ENCODE measurements around the gene FHOD3.
"Not testable (repeated sequence)": the region's sequence is repeated elsewhere in the genome, so short reads cannot be mapped to it uniquely, and the experiment has no call there.

The FHOD3 gene

DNA sequence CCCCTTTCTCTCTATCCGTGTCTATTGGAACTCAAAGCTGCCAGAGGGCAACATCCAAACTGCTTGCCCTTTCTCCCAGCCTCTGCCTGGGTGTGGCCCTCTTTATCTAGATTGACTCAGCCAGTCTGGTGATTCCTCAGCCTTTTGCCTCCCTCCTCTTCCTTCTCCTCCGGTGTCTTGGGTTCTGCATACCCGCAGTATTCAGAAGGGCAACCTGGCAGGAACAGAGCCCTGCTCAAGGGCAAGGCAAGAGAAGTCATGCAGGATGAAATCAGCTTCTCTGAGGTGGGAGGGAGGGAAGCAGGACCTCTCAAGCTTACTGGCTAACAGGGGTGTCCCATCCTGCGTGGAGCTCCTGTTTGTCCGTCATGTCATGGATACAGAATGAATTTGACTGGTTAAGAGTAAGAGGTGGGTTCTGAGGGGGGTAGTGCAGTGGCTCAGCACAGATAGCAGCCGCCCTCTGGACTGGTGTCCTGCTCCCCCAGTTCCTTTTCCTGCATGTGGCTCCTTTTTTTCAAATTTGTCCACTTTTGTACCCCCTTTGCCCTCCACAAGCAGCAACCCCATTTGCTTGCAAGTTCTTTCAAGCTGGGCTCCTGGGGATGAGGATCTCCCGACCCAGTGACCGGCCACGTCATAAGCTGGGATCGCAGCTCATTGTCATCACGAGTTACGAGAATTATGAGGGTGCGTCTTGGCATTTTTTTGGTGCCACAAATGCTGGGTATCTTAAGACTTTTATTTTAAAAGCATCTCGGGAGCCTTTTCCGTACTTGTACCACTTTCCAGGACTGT lies 154.1 kb downstream of the FHOD3 start:
- no peaks in the 10 kb centered on the region for H3K4me1 Mint-ChIP-seq
- DNase-seq: no peak
- CTCF ChIA-PET: no interaction called here
- H3K27me3 Mint-ChIP-seq: peaks cover 13% of the 10 kb centered on the region
- H3K27ac Mint-ChIP-seq: no peak overlapping the region
- H3K36me3 Mint-ChIP-seq: no peaks in the 10 kb centered on the region
- H3K4me3 Mint-ChIP-seq: no peak overlapping the region
- H3K9me3 Mint-ChIP-seq: no peaks in the 10 kb centered on the region

DNA sequence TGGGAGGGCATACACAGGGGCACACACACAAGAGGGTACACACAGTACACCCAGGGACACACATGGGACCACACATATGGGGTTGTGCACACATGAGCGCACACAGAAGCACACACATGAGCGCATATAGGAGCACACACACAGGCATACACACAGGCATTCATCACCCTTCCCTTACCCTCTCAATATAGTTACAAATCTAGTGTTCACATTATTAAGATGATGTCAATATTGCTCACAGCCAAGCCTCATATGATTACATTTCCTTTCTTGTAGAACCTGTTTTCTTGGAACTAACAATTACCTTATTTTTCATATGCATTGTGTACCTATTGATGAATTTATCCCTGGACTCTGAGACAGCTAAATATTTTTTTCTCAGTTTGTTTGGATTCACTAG lies 156.7 kb downstream of the FHOD3 start:
- CTCF ChIA-PET: no interaction called here
- H3K27ac Mint-ChIP-seq: no peak overlapping the region
- H3K9me3 Mint-ChIP-seq: no peaks in the 10 kb centered on the region
- no peak for DNase-seq
- peaks cover 8% of the 10 kb centered on the region for H3K27me3 Mint-ChIP-seq
- no peaks in the 10 kb centered on the region for H3K36me3 Mint-ChIP-seq
- no peaks in the 10 kb centered on the region for H3K4me1 Mint-ChIP-seq
- H3K4me3 Mint-ChIP-seq: no peak overlapping the region

DNA sequence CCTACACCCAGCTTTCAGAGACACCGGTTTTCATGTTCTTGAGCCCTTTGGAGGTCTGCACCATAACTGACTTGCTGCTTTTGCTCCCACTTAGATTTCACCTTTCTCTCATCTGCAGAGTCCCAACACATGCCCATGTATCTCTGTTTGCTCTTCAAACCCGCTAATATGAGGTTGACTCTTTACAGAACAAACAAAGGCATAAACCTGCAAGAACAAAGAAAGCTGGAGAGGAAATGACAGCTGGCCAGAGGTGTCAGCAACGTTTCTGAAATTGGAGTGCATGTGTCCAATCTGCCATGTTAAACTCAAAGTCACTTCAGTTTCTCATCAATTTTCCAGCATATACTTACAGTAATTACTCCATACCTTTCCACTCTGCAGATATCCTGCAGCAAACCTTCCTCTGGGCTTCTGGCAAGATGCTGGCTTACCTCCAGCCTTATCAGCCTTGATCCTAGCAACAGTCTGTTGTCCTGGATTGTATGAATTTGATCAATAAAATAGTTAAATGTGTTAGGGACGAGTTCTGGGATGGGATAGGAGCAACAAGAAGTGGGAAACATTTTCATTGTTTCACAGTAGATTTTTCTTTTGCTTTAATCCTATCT lies 157.4 kb downstream of the FHOD3 start:
- Mint-ChIP-seq H3K4me3 (no peak overlapping the region), H3K4me1 (no peaks in the 10 kb centered on the region), H3K9me3 (no peaks in the 10 kb centered on the region), H3K27me3 (peaks cover 8% of the 10 kb centered on the region), H3K36me3 (no peaks in the 10 kb centered on the region), H3K27ac (no peak overlapping the region)
- CTCF ChIA-PET: no interaction called here
- no peak for DNase-seq

- no peak overlapping the region for H3K4me3 Mint-ChIP-seq
- H3K9me3 Mint-ChIP-seq: no peaks in the 10 kb centered on the region
- no peak for DNase-seq
- H3K36me3 Mint-ChIP-seq: no peaks in the 10 kb centered on the region
- H3K4me1 Mint-ChIP-seq: no peaks in the 10 kb centered on the region
- peaks cover 8% of the 10 kb centered on the region for H3K27me3 Mint-ChIP-seq
- H3K27ac Mint-ChIP-seq: no peak overlapping the region
- CTCF ChIA-PET: no interaction called here
Observed at GRCh38 chr18:36455931-36456330, 158.4 kb downstream of the FHOD3 start.

- peaks cover 8% of the 10 kb centered on the region for H3K27me3 Mint-ChIP-seq
- no peaks in the 10 kb centered on the region for H3K36me3 Mint-ChIP-seq
- no peak overlapping the region for H3K4me3 Mint-ChIP-seq
- H3K27ac Mint-ChIP-seq: no peak overlapping the region
- CTCF ChIA-PET: no interaction called here
- DNase-seq: no peak
- H3K4me1 Mint-ChIP-seq: no peaks in the 10 kb centered on the region
- H3K9me3 Mint-ChIP-seq: no peaks in the 10 kb centered on the region
Observed at GRCh38 chr18:36456622-36457021, 159.1 kb downstream of the FHOD3 start.

DNA sequence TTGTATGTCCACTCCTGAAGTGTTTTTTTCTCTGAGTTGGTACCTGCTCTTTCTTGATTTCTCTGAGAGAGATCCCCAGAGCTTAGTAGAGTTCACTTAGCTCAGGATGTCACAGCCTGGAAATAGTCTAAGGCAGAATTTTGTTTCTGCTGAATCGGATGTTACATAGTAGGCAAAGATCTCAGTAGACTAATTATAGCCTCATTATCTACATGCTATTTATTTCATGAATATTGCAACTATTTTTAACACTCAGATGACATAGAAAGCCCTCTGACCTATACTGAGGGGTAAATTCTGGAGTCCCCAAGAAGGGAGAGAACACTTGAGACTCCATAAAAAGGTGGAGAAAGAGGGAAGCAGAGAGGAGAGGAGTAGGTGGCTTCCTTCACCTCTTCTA lies 160.2 kb downstream of the FHOD3 start:
- Mint-ChIP-seq H3K4me3 (no peak overlapping the region), H3K36me3 (no peaks in the 10 kb centered on the region), H3K27me3 (peaks cover 8% of the 10 kb centered on the region), H3K27ac (no peak overlapping the region), H3K4me1 (no peaks in the 10 kb centered on the region), H3K9me3 (no peaks in the 10 kb centered on the region)
- no peak for DNase-seq
- CTCF ChIA-PET: no interaction called here

GRCh38 chr18:36458306-36458705 lies 160.8 kb downstream of the FHOD3 start:
- CTCF ChIA-PET: no interaction called here
- Mint-ChIP-seq H3K9me3 (no peaks in the 10 kb centered on the region), H3K36me3 (no peaks in the 10 kb centered on the region), H3K27ac (no peak overlapping the region), H3K4me3 (no peak overlapping the region), H3K4me1 (no peaks in the 10 kb centered on the region), H3K27me3 (peaks cover 8% of the 10 kb centered on the region)
- no peak for DNase-seq

DNA sequence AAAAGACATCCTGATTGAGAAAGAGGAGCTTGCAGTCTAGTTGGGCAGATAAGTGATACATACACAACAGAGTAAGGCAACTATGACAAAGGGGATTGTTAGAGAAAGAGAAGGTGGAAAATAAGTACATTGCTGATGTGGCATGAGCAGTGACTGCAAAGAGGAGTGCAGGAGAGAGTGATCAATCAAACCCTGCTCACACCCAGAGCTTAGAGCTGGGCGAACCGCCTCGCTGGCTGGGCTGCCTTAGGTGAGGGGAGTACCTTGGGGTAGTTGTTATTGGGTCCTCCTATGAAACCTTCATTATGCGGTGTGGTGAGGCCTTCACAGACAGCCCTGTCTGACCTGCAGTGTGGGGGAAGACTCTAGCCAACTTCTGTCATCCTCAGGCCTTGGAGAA lies 161.7 kb downstream of the FHOD3 start:
- peaks cover 8% of the 10 kb centered on the region for H3K27me3 Mint-ChIP-seq
- CTCF ChIA-PET: no interaction called here
- DNase-seq: no peak
- no peaks in the 10 kb centered on the region for H3K36me3 Mint-ChIP-seq
- H3K4me3 Mint-ChIP-seq: no peak overlapping the region
- H3K27ac Mint-ChIP-seq: no peak overlapping the region
- no peaks in the 10 kb centered on the region for H3K4me1 Mint-ChIP-seq
- H3K9me3 Mint-ChIP-seq: no peaks in the 10 kb centered on the region

DNA sequence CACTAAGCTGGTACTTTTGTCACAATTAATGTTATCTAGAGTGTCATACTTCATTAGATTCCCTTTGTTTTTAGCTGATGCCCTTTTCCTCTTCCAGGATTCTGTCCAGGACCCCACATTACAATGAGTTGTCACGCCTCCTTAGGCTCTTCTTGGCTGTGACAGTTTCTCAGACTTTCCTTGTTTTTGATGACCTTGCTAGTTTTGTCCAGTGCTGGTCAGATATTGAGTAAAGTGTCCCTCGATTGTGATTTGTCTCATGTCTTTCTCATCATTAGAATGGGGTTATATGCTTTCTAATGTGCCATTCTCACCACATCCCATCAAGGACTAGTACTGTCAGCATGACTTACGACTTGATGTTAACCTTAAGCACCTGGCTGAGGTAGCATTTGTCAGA lies 162.3 kb downstream of the FHOD3 start:
- Mint-ChIP-seq H3K36me3 (no peaks in the 10 kb centered on the region), H3K27me3 (peaks cover 8% of the 10 kb centered on the region), H3K4me1 (no peaks in the 10 kb centered on the region), H3K27ac (no peak overlapping the region), H3K4me3 (no peak overlapping the region), H3K9me3 (no peaks in the 10 kb centered on the region)
- CTCF ChIA-PET: no interaction called here
- no peak for DNase-seq

GRCh38 chr18:36460324-36460850 lies 162.9 kb downstream of the FHOD3 start:
- Mint-ChIP-seq H3K9me3 (no peaks in the 10 kb centered on the region), H3K4me3 (no peak overlapping the region), H3K36me3 (no peaks in the 10 kb centered on the region), H3K4me1 (no peaks in the 10 kb centered on the region), H3K27me3 (peaks cover 8% of the 10 kb centered on the region), H3K27ac (no peak overlapping the region)
- CTCF ChIA-PET: no interaction called here
- DNase-seq: no peak

DNA sequence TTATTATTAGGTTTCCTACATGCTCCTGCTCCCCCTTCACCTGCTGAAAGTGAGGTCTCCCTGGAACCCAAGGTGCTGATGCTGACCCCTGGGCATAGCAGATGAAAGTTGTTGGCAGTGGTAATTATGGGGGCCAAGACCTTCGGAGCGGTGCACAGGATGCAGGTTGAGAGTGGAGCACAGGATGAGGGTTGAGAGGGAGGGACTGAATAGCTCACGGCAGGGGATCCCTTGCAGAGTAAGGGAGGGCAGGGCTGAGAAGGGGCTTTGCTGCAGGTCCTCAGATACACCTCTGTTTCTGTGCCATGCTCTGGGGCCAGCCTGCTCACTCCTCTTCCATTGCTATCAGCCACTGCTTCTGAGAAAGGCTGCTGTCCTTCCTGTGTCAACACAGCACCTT lies 163.3 kb downstream of the FHOD3 start:
- Mint-ChIP-seq H3K9me3 (no peaks in the 10 kb centered on the region), H3K4me3 (no peak overlapping the region), H3K4me1 (no peaks in the 10 kb centered on the region), H3K27me3 (peaks cover 5% of the 10 kb centered on the region), H3K36me3 (no peaks in the 10 kb centered on the region), H3K27ac (no peak overlapping the region)
- CTCF ChIA-PET: no interaction called here
- DNase-seq: no peak

DNA sequence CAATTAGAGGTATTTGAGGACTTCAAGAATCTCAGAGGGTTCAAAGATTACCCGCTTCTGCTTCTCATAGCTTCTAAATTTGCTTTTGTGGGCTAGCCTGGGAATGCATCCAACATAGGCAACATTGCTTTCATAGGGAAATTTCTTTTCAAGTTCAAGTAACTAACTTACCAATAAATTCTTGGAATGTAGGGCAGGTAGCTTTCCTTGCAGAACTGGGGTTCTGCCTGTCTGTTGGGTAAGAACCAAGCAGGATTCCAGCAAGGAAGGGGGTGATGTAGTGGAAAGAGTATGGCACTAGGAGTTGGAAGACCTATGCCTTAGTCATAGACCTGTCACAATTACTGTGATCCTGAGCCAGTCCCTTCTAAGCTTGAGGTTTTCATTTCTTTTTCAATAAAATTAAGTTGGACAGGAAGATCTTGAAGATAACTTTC lies 164.1 kb downstream of the FHOD3 start:
- Mint-ChIP-seq H3K4me3 (no peak overlapping the region), H3K27ac (no peak overlapping the region), H3K27me3 (peaks cover 2% of the 10 kb centered on the region), H3K4me1 (no peaks in the 10 kb centered on the region), H3K36me3 (no peaks in the 10 kb centered on the region), H3K9me3 (no peaks in the 10 kb centered on the region)
- CTCF ChIA-PET: no interaction called here
- no peak for DNase-seq

GRCh38 chr18:36463516-36463915 lies 166.0 kb downstream of the FHOD3 start:
- H3K4me3 Mint-ChIP-seq, H3K27me3 Mint-ChIP-seq, DNase-seq, H3K4me1 Mint-ChIP-seq, CTCF ChIA-PET, H3K9me3 Mint-ChIP-seq, H3K36me3 Mint-ChIP-seq: not testable (repeated sequence)
- peak overlapping the region; percentile 65 for H3K27ac Mint-ChIP-seq

- Mint-ChIP-seq H3K4me1 (no peaks in the 10 kb centered on the region), H3K9me3 (no peaks in the 10 kb centered on the region), H3K4me3 (no peak overlapping the region), H3K27ac (peak overlapping the region; percentile 24), H3K27me3 (no peaks in the 10 kb centered on the region), H3K36me3 (no peaks in the 10 kb centered on the region)
- DNase-seq: no peak
- CTCF ChIA-PET: no interaction called here
Observed at GRCh38 chr18:36464126-36464651, 166.7 kb downstream of the FHOD3 start.

GRCh38 chr18:36465276-36465675 lies 167.8 kb downstream of the FHOD3 start:
- Mint-ChIP-seq H3K36me3 (no peaks in the 10 kb centered on the region), H3K4me3 (no peak overlapping the region), H3K27ac (no peak overlapping the region), H3K9me3 (no peaks in the 10 kb centered on the region), H3K4me1 (no peaks in the 10 kb centered on the region), H3K27me3 (no peaks in the 10 kb centered on the region)
- no peak for DNase-seq
- CTCF ChIA-PET: no interaction called here
